Pancreas (tissue), 10 donors: ENCODE measurements around the gene ZNF783. TPM values are rescaled to one million over a fixed set of nuclear protein-coding genes. Genes with fewer than 3 reads are reported as not detected.

Experiments
- ATAC-seq, 4 donors: fragments of 200-7000 bp; cut with Tn5 transposase; one replicate each; pipeline versions ENCODE4 v1.8.0 to v1.9.1; 2020; ENCODE audit warnings: mild to moderate bottlenecking in 4 of 4, moderate library complexity in 4 of 4
- DNase-seq, 6 donors: peaks; one replicate each; pipeline ENCODE4 v3.0.0-alpha.2; 2020
- FAIRE-seq: peaks from 2 replicates; lab custom pipeline; 2012; peaks lifted over from hg19 to GRCh38; lab: Jason Lieb, UNC
- H3K27ac ChIP-seq, 4 donors: fragments of 200-600 bp; sonication (generic); 1 replicate in 3 of 4; 2 replicates in 1 of 4; pipeline versions ENCODE4 v1.5.0 to v1.8.0; 2020
- H3K27me3 ChIP-seq, 4 donors: fragments of 200-600 bp; one replicate each; pipeline ENCODE4 v1.8.0; 2021
- H3K36me3 ChIP-seq, 3 donors: fragments of 200-600 bp; sonication (generic) in 1 of 3; one replicate each; pipeline versions ENCODE4 v1.5.0 to v1.8.0; 2020 to 2021
- H3K4me1 ChIP-seq, 3 donors: fragments of 200-600 bp; one replicate each; pipeline ENCODE4 v1.8.0; 2021
- H3K4me3 ChIP-seq, 4 donors: fragments of 200-600 bp; sonication (generic) in 2 of 4; one replicate each; pipeline versions ENCODE4 v1.5.0 to v1.8.0; 2020 to 2021
- H3K9me3 ChIP-seq, 4 donors: fragments of 200-600 bp; one replicate each; pipeline ENCODE4 v1.8.0; 2021
- CTCF ChIP-seq, 4 donors: fragments of 200-600 bp; sonication (generic) in 3 of 4; IDR thresholded peaks; one replicate each; pipeline versions ENCODE4 v1.5.0 to v1.8.0; 2021; ENCODE audit warnings: antibody characterized with exemption in 4 of 4
- WGBS, 2 donors: extraction: QIAGEN DNeasy Blood & Tissue Kit; methylation state at CpG; one replicate each; pipeline ENCODE4 v1.1.7; 2013; 5-methylcytosine and 5-hydroxymethylcytosine counted together
- intact Hi-C, 3 donors: fragments of 100-400 bp; cut with DNase I; formaldehyde crosslinking; loops; one replicate each; pipeline versions ENCODE4 v1.11.1 to v1.14.2; 2022
- polyA plus RNA-seq, 2 donors: library from polyadenylated mRNA; stranded (reverse); fragments of 200-250 nt; gene quantifications; one replicate each; pipeline ENCODE4 v1.2.3, GENCODE V29; 2013
- total RNA-seq, 6 donors: library from RNA; stranded (reverse); fragmentation: NEBNext Ultra II Directional in 4 of 6; extraction: Animal tissue kit (Norgen Biotek cat#: 25700) in 4 of 6; gene quantifications; one replicate each; pipeline versions ENCODE4 v1.2.1 to v1.2.4, GENCODE V29; 2021 to 2023
- donor health status: healthy with polysubstance abuse.
- donor health status: DM: no; HTN: no; CAD: no; lungs with moderate emphysema.
- donor health status: DM: no; HTN: no; CAD: no.
- donor health status: control.
- donor health status: control.
- donor health status: Bipolar disorder and iron deficiency.
- donor health status: DM: yes; HTN: yes; CAD: no.
- donor health status: DM: no; HTN: no; CAD: no.
- donor health status: DM: no; HTN: no; CAD: no.
- donor health status: DM: yes; HTN: yes; CAD: no.

The ZNF783 gene
- total and polyA plus RNA-seq, 8 donors = 4.7 to 11.2 (median 6.1) TPM

GRCh38 chr7:149238051-149238450, 23.9 kb upstream of the ZNF783 start:
- Histone ChIP-seq H3K9me3 (no peaks in the 10 kb centered on the region), H3K27me3 (no peaks in the 10 kb centered on the region), H3K4me3 (no peak overlapping the region), H3K4me1 (peaks cover 8 to 12% (median 9%) of the 10 kb centered on the region in 3 donors), H3K27ac (peak overlapping the region in 1 of 4 donors; percentile 8), H3K36me3 (no peaks in the 10 kb centered on the region)
- WGBS, 2 donors = 33 to 34% methylated on average over 3 of the region's 3 CpGs
- intact Hi-C loops = no loop called here
- DNase-seq (no peak), FAIRE-seq (no peak), ATAC-seq (no peak)
- TF ChIP-seq CTCF (IDR thresholded peaks at IDR 0.05) = no peak

GRCh38 chr7:149239345-149240143, 22.5 kb upstream of the ZNF783 start, which contains the start of gene ZNF212:
Gene ZNF212, plus strand, starts transcription at chr7:149239651. Its CDS starts 128 bp downstream, at chr7:149239779.
- Histone ChIP-seq H3K27me3 (no peaks in the 10 kb centered on the region), H3K9me3 (no peaks in the 10 kb centered on the region), H3K27ac (peak within 1 kb of the TSS in 2 of 4 donors; percentile 24 to 47), H3K4me3 (peak within 1 kb of the TSS; percentile 83 to 100 (median 92)), H3K4me1 (peaks cover 8 to 12% (median 9%) of the 10 kb centered on the region in 3 donors), H3K36me3 (no peaks in the 10 kb centered on the region)
- TF ChIP-seq CTCF (IDR thresholded peaks at IDR 0.05) = peak; percentile 65 to 91 (median 86)
- peak; percentile 100 for ATAC-seq
- no peak for FAIRE-seq
- intact Hi-C loops = no loop called here
- peak; percentile 87 to 96 (median 91) for DNase-seq
- 0% methylated on average over 56 to 64 of the region's 64 CpGs for WGBS, 2 donors

GRCh38 chr7:149240637-149241036, 21.4 kb upstream of the ZNF783 start:
- no peak for TF ChIP-seq CTCF (IDR thresholded peaks at IDR 0.05)
- no peak for FAIRE-seq
- Histone ChIP-seq H3K36me3 (no peaks in the 10 kb centered on the region), H3K27me3 (no peaks in the 10 kb centered on the region), H3K4me1 (peaks cover 8 to 12% (median 9%) of the 10 kb centered on the region in 3 donors), H3K4me3 (peak overlapping the region in 2 of 4 donors; percentile 86 to 100), H3K9me3 (no peaks in the 10 kb centered on the region), H3K27ac (no peak overlapping the region)
- intact Hi-C loops = no loop called here
- 55% methylated on average over 5 of the region's 5 CpGs for WGBS, 2 donors
- DNase-seq = no peak
- no peak for ATAC-seq

GRCh38 chr7:149241696-149242095, 20.3 kb upstream of the ZNF783 start:
- DNase-seq (no peak), ATAC-seq (no peak)
- intact Hi-C loops = no loop called here

More at GRCh38 chr7:149241696-149242095, 20.3 kb upstream of the ZNF783 start:
- 76 to 79% methylated on average over 5 of the region's 5 CpGs for WGBS, 2 donors
- H3K27ac ChIP-seq = no peak overlapping the region
- FAIRE-seq = no peak
- no peak overlapping the region for H3K4me3 ChIP-seq
- H3K9me3 ChIP-seq = no peaks in the 10 kb centered on the region
- H3K4me1 ChIP-seq = peaks cover 8 to 12% (median 9%) of the 10 kb centered on the region in 3 donors
- TF ChIP-seq CTCF (IDR thresholded peaks at IDR 0.05) = no peak
- no peaks in the 10 kb centered on the region for H3K27me3 ChIP-seq
- H3K36me3 ChIP-seq = no peaks in the 10 kb centered on the region
